Spleen (tissue), 11 donors: ENCODE data around the gene MSANTD2. TPM values are rescaled to one million over a fixed set of nuclear protein-coding genes. Genes with fewer than 3 reads are reported as not detected.
A peak's percentile ranks its signal among the peaks of the same experiment; 100 is the strongest.

Experiments used
- DNase-seq: peaks from one replicate; pipeline ENCODE4 v3.0.0-alpha.2; 2020
- H3K27ac ChIP-seq, 8 donors: fragments of 200-600 bp; sonication (generic) in 7 of 8; 1 replicate in 4 of 8; 2 replicates in 4 of 8; pipeline versions ENCODE4 v1.5.0 to v1.8.0; 2016 to 2021; ENCODE audit warnings: inconsistent platforms in 4 of 8, mild to moderate bottlenecking in 4 of 8, moderate library complexity in 1 of 8
- H3K27me3 ChIP-seq, 7 donors: fragments of 200-600 bp; sonication (generic) in 6 of 7; replicated peaks in 1 of 7; 1 replicate in 4 of 7; 2 replicates in 3 of 7; pipeline versions ENCODE4 v1.5.0 to v1.8.0; 2016 to 2021; ENCODE audit warnings: inconsistent platforms in 3 of 7, mild to moderate bottlenecking in 1 of 7
- H3K36me3 ChIP-seq, 6 donors: fragments of 200-600 bp; sonication (generic) in 5 of 6; 1 replicate in 4 of 6; 2 replicates in 2 of 6; pipeline versions ENCODE4 v1.5.0 to v1.8.0; 2016 to 2021; ENCODE audit warnings: inconsistent platforms in 2 of 6
- H3K4me1 ChIP-seq, 6 donors: fragments of 200-600 bp; sonication (generic) in 5 of 6; 1 replicate in 3 of 6; 2 replicates in 3 of 6; pipeline versions ENCODE4 v1.5.0 to v1.8.0; 2016 to 2021; ENCODE audit warnings: inconsistent platforms in 3 of 6
- H3K4me3 ChIP-seq, 8 donors: fragments of 200-600 bp; sonication (generic) in 7 of 8; 1 replicate in 4 of 8; 2 replicates in 4 of 8; pipeline versions ENCODE4 v1.5.0 to v1.8.0; 2016 to 2021; ENCODE audit warnings: inconsistent platforms in 4 of 8, mild to moderate bottlenecking in 4 of 8, moderate library complexity in 2 of 8
- H3K9me3 ChIP-seq, 8 donors: fragments of 200-600 bp; sonication (generic) in 7 of 8; 1 replicate in 4 of 8; 2 replicates in 4 of 8; pipeline versions ENCODE4 v1.5.0 to v1.8.0; 2016 to 2021; ENCODE audit warnings: inconsistent platforms in 4 of 8
- CTCF ChIP-seq, 11 experiments: fragments of 200-600 bp in 7 of 11; fragments of 450-650 bp in 4 of 11; sonication (generic) in 4 of 11; IDR thresholded peaks in 8 of 11; conservative IDR thresholded peaks in 3 of 11; 1 replicate in 7 of 11; 2 replicates in 4 of 11; pipeline versions ENCODE4 v1.4.0 to v1.8.0; 2016 to 2021; ENCODE audit warnings: antibody characterized with exemption in 11 of 11, inconsistent platforms in 4 of 11, mild to moderate bottlenecking in 1 of 11
- POLR2A ChIP-seq, 3 donors: fragments of 450-650 bp; IDR thresholded peaks; one replicate each; pipeline ENCODE4 v1.5.1; 2017; ENCODE audit warnings: antibody characterized with exemption in 3 of 3, mild to moderate bottlenecking in 1 of 3
- POLR2AphosphoS5 ChIP-seq, 3 donors: sonication (generic); formaldehyde crosslinking; IDR thresholded peaks; one replicate each; pipeline ENCODE4 v1.5.1; 2017; ENCODE audit warnings: antibody characterized with exemption in 3 of 3
- WGBS, 5 donors: extraction: QIAGEN DNeasy Blood & Tissue Kit in 3 of 5; methylation state at CpG; one replicate each; pipeline versions ENCODE4 v1.1.5 to v1.1.7; 2013 to 2018; 5-methylcytosine and 5-hydroxymethylcytosine counted together
- intact Hi-C: fragments of 100-400 bp; cut with DNase I; formaldehyde crosslinking; loops from one replicate; pipeline ENCODE4 v1.15.0; 2023; ENCODE audit warnings: low total_unique reads
- polyA plus RNA-seq, 3 donors: library from polyadenylated mRNA; stranded (reverse); fragments of 200-250 nt; gene quantifications; one replicate each; pipeline ENCODE4 v1.2.1, GENCODE V29; 2013
- total RNA-seq, 7 donors: library from RNA; depleted of rRNA in 3 of 7; stranded (reverse); fragments of >200 nt in 3 of 7; fragmentation: NEBNext Ultra II Directional in 4 of 7; extraction: Animal tissue kit (Norgen Biotek cat#: 25700) in 4 of 7; gene quantifications; one replicate each; pipeline versions ENCODE4 v1.1.0 to v1.2.1, GENCODE V29; 2016 to 2021
- donor health status: healthy with polysubstance abuse.
- donor health status: DM: no; HTN: no; CAD: no; lungs with moderate emphysema.
- donor health status: DM: no; HTN: no; CAD: no.
- donor health status: Bipolar disorder and iron deficiency.
- donor health status: healthy.
- donor health status: DM: no; HTN: no; CAD: no.
- donor health status: DM: yes; HTN: yes; CAD: no.

The MSANTD2 gene
- total and polyA plus RNA-seq, 10 donors, result 9.5 to 25.8 (median 18.8) TPM

- no peak for DNase-seq
- Histone ChIP-seq H3K36me3 (no peaks in the 10 kb centered on the region), H3K27ac (no peak overlapping the region), H3K4me1 (peaks cover 13 to 60% (median 35%) of the 10 kb centered on the region in 6 donors), H3K9me3 (no peaks in the 10 kb centered on the region), H3K4me3 (peak overlapping the region in 7 of 8 donors; percentile 19 to 60 (median 40)), H3K27me3 (peaks cover 16 to 94% (median 74%) of the 10 kb centered on the region in 7 donors)
- intact Hi-C loops, result no loop called here
- WGBS, 5 donors, result 7 to 11% (median 10%) methylated on average over 20 of the region's 20 CpGs
- no peak for TF ChIP-seq CTCF (IDR thresholded peaks at IDR 0.05 in 8 of 11, conservative IDR thresholded peaks at IDR 0.05 in 3 of 11)
- no peak for TF ChIP-seq POLR2A (IDR thresholded peaks at IDR 0.05)
- TF ChIP-seq POLR2AphosphoS5 (IDR thresholded peaks at IDR 0.05), result no peak
Observed at GRCh38 chr11:124839972-124840621, 39.9 kb upstream of the MSANTD2 start.

GRCh38 chr11:124839128-124839971, 39.1 kb upstream of the MSANTD2 start:
- Histone ChIP-seq H3K4me3 (peak overlapping the region; percentile 4 to 60 (median 40)), H3K9me3 (no peaks in the 10 kb centered on the region), H3K36me3 (no peaks in the 10 kb centered on the region), H3K4me1 (peaks cover 13 to 52% (median 31%) of the 10 kb centered on the region in 6 donors), H3K27me3 (peaks cover 16 to 88% (median 66%) of the 10 kb centered on the region in 7 donors), H3K27ac (no peak overlapping the region)
- 1 to 4% (median 2%) methylated on average over 31 to 87 of the region's 87 CpGs for WGBS, 5 donors
- DNase-seq, result peak; percentile 79
- intact Hi-C loops, result no loop called here
- TF ChIP-seq CTCF (IDR thresholded peaks at IDR 0.05 in 8 of 11, conservative IDR thresholded peaks at IDR 0.05 in 3 of 11) (no peak), POLR2AphosphoS5 (IDR thresholded peaks at IDR 0.05) (peak in 1 of 3 donors; percentile 29)

GRCh38 chr11:124838805-124839127, 38.6 kb upstream of the MSANTD2 start:
- H3K27ac ChIP-seq, result no peak overlapping the region
- no peak for DNase-seq
- H3K4me3 ChIP-seq, result peak overlapping the region in 3 of 8 donors; percentile 35 to 60 (median 40)
- H3K36me3 ChIP-seq, result no peaks in the 10 kb centered on the region
- H3K9me3 ChIP-seq, result no peaks in the 10 kb centered on the region
- TF ChIP-seq POLR2AphosphoS5 (IDR thresholded peaks at IDR 0.05) (no peak), POLR2A (IDR thresholded peaks at IDR 0.05) (no peak), CTCF (IDR thresholded peaks at IDR 0.05 in 8 of 11, conservative IDR thresholded peaks at IDR 0.05 in 3 of 11) (no peak)
- H3K4me1 ChIP-seq, result peaks cover 13 to 52% (median 31%) of the 10 kb centered on the region in 6 donors
- WGBS, 5 donors, result 23 to 33% (median 30%) methylated on average over 5 of the region's 5 CpGs
- intact Hi-C loops, result no loop called here
- H3K27me3 ChIP-seq, result peaks cover 14 to 82% (median 60%) of the 10 kb centered on the region in 7 donors

- TF ChIP-seq POLR2A (IDR thresholded peaks at IDR 0.05), result no peak
- TF ChIP-seq CTCF (IDR thresholded peaks at IDR 0.05 in 8 of 11, conservative IDR thresholded peaks at IDR 0.05 in 3 of 11), result peak in 1 of 11 experiments; percentile 36
- Histone ChIP-seq H3K4me3 (no peak overlapping the region), H3K4me1 (peaks cover 12 to 43% (median 25%) of the 10 kb centered on the region in 6 donors), H3K27ac (no peak overlapping the region), H3K9me3 (no peaks in the 10 kb centered on the region), H3K27me3 (peaks cover 11 to 74% (median 48%) of the 10 kb centered on the region in 7 donors), H3K36me3 (no peaks in the 10 kb centered on the region)
- DNase-seq, result no peak
- 10 to 15% (median 13%) methylated on average over 3 of the region's 3 CpGs for WGBS, 5 donors
- intact Hi-C loops, result loop anchor here (2.0 kb wide), 1 partner anchor 169 kb away; no protein-coding TSS in a partner anchor
Observed at GRCh38 chr11:124837491-124837856, 37.3 kb upstream of the MSANTD2 start.
